ENCODE data around the gene CFAP77. TPM values are rescaled to one million over a fixed set of nuclear protein-coding genes. Genes with fewer than 3 reads are reported as not detected.

Gene CFAP77
- total and polyA plus RNA-seq, 10 of the 15 experiments (the other 5 are each of a cell fraction or from before 2014, with no cell fraction given), result 0.33 TPM; not detected in 9

DNA sequence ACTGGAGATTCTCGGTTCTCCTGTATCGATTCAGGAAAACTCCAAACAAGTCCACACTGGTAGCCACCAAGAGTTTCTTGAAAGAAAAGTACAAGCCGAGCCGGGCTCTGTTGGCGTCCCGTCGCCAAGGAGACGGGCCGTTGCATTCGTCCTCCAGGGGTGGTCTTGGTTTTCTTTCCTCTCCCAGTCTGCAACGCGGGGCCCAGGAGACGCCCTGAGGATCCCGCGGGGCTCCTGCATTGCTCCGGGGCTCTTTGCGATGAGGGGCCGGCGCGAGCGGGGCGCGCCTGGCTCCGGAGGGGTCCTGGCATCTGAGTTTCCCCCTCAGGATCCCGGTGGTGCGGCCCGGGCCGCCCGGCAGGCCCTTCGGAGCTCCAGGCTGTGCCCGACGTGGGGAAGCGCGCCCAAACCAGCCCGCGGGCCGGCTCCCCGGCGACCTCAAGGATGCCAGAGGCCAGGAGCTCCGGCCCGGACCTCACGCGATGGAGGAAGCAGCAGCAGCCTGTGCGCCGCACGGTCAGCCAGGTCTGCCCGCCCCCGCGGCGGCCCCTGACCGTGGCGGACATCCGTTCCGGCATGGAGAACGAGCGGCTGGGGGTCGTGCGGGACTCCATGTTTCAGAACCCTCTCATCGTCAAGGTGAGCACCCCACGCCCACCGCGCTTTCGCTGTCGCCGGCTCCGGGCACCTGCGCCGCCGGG lies at the start of gene CFAP77 (continued):
- TF ChIP-seq NR2F1 (conservative IDR thresholded peaks at IDR 0.05) (no peak), NFIC (IDR thresholded peaks at IDR 0.05; ENCODE audit: low read depth, low read length) (no peak), TARDBP (IDR thresholded peaks at IDR 0.05; ENCODE audit: borderline replicate concordance) (no peak), CBX5 (IDR thresholded peaks at IDR 0.05; ENCODE audit: low read depth) (no peak), ATF7 (IDR thresholded peaks at IDR 0.05; ENCODE audit: low read depth) (peak; percentile 97), NRF1 (conservative IDR thresholded peaks at IDR 0.05; ENCODE audit: low read depth, low read length) (no peak), RAD51 (IDR thresholded peaks at IDR 0.05) (no peak), CREB1 (IDR thresholded peaks at IDR 0.05; ENCODE audit: low read depth) (no peak), HDAC2 (IDR thresholded peaks at IDR 0.05) (no peak), MYC (IDR thresholded peaks at IDR 0.05; ENCODE audit: insufficient read depth, insufficient read length, insufficient replicate concordance, low read length, severe bottlenecking) (no peak), IKZF1 (conservative IDR thresholded peaks at IDR 0.05) (peak; percentile 38; the same call in 1 of the 2 replicates), SIX5 (IDR thresholded peaks at IDR 0.05; ENCODE audit: low read depth, low read length, severe bottlenecking) (no peak), ASH2L (IDR thresholded peaks at IDR 0.05; ENCODE audit: borderline replicate concordance, low read depth) (no peak), ZNF384 (IDR thresholded peaks at IDR 0.05; ENCODE audit: borderline replicate concordance, low read depth, low read length) (no peak), NR2C1 (IDR thresholded peaks at IDR 0.05) (no peak), IKZF2 (IDR thresholded peaks at IDR 0.05) (no peak), CHD1 (IDR thresholded peaks at IDR 0.05; ENCODE audit: low read depth, low read length) (peak; percentile 96), BCL11A (IDR thresholded peaks at IDR 0.05; ENCODE audit: low read depth, low read length) (no peak), SP1 (IDR thresholded peaks at IDR 0.05; ENCODE audit: low read depth, low read length) (peak; percentile 13)
- TF ChIP-seq, protein P1, sequence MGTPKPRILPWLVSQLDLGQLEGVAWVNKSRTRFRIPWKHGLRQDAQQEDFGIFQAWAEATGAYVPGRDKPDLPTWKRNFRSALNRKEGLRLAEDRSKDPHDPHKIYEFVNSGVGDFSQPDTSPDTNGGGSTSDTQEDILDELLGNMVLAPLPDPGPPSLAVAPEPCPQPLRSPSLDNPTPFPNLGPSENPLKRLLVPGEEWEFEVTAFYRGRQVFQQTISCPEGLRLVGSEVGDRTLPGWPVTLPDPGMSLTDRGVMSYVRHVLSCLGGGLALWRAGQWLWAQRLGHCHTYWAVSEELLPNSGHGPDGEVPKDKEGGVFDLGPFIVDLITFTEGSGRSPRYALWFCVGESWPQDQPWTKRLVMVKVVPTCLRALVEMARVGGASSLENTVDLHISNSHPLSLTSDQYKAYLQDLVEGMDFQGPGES (IDR thresholded peaks at IDR 0.05), result no peak
- TF ChIP-seq, protein P2, sequence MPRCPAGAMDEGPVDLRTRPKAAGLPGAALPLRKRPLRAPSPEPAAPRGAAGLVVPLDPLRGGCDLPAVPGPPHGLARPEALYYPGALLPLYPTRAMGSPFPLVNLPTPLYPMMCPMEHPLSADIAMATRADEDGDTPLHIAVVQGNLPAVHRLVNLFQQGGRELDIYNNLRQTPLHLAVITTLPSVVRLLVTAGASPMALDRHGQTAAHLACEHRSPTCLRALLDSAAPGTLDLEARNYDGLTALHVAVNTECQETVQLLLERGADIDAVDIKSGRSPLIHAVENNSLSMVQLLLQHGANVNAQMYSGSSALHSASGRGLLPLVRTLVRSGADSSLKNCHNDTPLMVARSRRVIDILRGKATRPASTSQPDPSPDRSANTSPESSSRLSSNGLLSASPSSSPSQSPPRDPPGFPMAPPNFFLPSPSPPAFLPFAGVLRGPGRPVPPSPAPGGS (IDR thresholded peaks at IDR 0.05; ENCODE audit: borderline replicate concordance, insufficient read depth, low read depth, low read length, poor library complexity, severe bottlenecking), result no peak
- TF ChIP-seq, protein P3, sequence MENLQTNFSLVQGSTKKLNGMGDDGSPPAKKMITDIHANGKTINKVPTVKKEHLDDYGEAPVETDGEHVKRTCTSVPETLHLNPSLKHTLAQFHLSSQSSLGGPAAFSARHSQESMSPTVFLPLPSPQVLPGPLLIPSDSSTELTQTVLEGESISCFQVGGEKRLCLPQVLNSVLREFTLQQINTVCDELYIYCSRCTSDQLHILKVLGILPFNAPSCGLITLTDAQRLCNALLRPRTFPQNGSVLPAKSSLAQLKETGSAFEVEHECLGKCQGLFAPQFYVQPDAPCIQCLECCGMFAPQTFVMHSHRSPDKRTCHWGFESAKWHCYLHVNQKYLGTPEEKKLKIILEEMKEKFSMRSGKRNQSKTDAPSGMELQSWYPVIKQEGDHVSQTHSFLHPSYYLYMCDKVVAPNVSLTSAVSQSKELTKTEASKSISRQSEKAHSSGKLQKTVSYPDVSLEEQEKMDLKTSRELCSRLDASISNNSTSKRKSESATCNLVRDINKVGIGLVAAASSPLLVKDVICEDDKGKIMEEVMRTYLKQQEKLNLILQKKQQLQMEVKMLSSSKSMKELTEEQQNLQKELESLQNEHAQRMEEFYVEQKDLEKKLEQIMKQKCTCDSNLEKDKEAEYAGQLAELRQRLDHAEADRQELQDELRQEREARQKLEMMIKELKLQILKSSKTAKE (IDR thresholded peaks at IDR 0.05; ENCODE audit: low read depth, poor library complexity, severe bottlenecking), result no peak
- TF ChIP-seq, protein P4, sequence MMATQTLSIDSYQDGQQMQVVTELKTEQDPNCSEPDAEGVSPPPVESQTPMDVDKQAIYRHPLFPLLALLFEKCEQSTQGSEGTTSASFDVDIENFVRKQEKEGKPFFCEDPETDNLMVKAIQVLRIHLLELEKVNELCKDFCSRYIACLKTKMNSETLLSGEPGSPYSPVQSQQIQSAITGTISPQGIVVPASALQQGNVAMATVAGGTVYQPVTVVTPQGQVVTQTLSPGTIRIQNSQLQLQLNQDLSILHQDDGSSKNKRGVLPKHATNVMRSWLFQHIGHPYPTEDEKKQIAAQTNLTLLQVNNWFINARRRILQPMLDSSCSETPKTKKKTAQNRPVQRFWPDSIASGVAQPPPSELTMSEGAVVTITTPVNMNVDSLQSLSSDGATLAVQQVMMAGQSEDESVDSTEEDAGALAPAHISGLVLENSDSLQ (IDR thresholded peaks at IDR 0.05), result no peak
